ENCODE data around the gene PDE7B. TPM values are rescaled to one million over a fixed set of nuclear protein-coding genes. Genes with fewer than 3 reads are reported as not detected.

PDE7B gene
- total and polyA plus RNA-seq, 9 of the 15 experiments (the other 6 are each of a cell fraction or from before 2014, with no cell fraction given) = 0.01 TPM; not detected in 8

- no peaks in the 10 kb centered on the region for H3K36me3 ChIP-seq (ENCODE audit: control insufficient read depth, insufficient read depth, low read length)
- H3K4me1 ChIP-seq (replicated peaks in 1 of 2; ENCODE audit: control insufficient read depth in 2 of 2, insufficient read depth in 2 of 2, low read length in 2 of 2) = no peaks in the 10 kb centered on the region
- no peak overlapping the region for H3K4me3 ChIP-seq
- no TSS peak for BruUV-seq (replicated peaks)
- no peak for FAIRE-seq
- ChIA-PET POLR2A (interaction anchor here (0.7 kb wide), 1 partner anchor 19 kb away, joined by 3 read pairs; no protein-coding TSS in a partner anchor), CTCF (ENCODE audit: low intra/inter-chr PET ratio) (no interaction called here)
- no peaks in the 10 kb centered on the region for H3K9me1 ChIP-seq (ENCODE audit: control insufficient read depth, insufficient read depth, low read length)
- intact Hi-C loops (cut with micrococcal nuclease) = no loop called here
- no peak overlapping the region for H3K27ac ChIP-seq (ENCODE audit: extremely low read depth, low read depth, low read length)
- peaks cover 2 to 9% of the 10 kb centered on the region in 2 experiments; a peak in 3 of 5 replicates for H3K27me3 ChIP-seq (ENCODE audit: control insufficient read depth in 2 of 2, insufficient read depth in 2 of 2, low read length in 2 of 2)
- H3K4me2 ChIP-seq (ENCODE audit: insufficient read depth, low read length) = no peak overlapping the region
- H3K79me2 ChIP-seq (ENCODE audit: control insufficient read depth, insufficient read depth, low read length) = no peaks in the 10 kb centered on the region
- no peak for ATAC-seq
- no peaks in the 10 kb centered on the region for H4K20me1 ChIP-seq (replicated peaks; ENCODE audit: control insufficient read depth, insufficient read depth, low read length)
- TF ChIP-seq EGR1 (conservative IDR thresholded peaks at IDR 0.05) (no peak), HDAC6 (IDR thresholded peaks at IDR 0.05; ENCODE audit: low read depth, low read length) (no peak), FOXK2 (conservative IDR thresholded peaks at IDR 0.05 in 1 of 2, IDR thresholded peaks at IDR 0.05 in 1 of 2; ENCODE audit: low read depth in 2 of 2) (no peak), RFX5 (IDR thresholded peaks at IDR 0.05; ENCODE audit: low read depth, low read length) (no peak), ZMIZ1 (IDR thresholded peaks at IDR 0.05; ENCODE audit: low read depth in 2 of 2, low read length in 2 of 2) (no peak), SREBF1 (IDR thresholded peaks at IDR 0.05; ENCODE audit: borderline replicate concordance, low read depth, low read length) (no peak), THAP7 (CRISPR knock-in tag; IDR thresholded peaks at IDR 0.05) (no peak), ZNF23 (CRISPR knock-in tag; IDR thresholded peaks at IDR 0.05) (no peak), E2F8 (IDR thresholded peaks at IDR 0.05; ENCODE audit: low read depth, partially characterized antibody) (no peak), SRSF1 (IDR thresholded peaks at IDR 0.05; ENCODE audit: low read depth, low read length) (no peak), NKRF (IDR thresholded peaks at IDR 0.05; ENCODE audit: borderline replicate concordance) (no peak), TRIM24 (IDR thresholded peaks at IDR 0.05) (no peak)
- WGBS (ENCODE audit: insufficient coverage, low coverage, missing lambda C conversion rate) = 0% methylated on average over 8 of the region's 8 CpGs
- H3K9ac ChIP-seq (ENCODE audit: insufficient read depth in 1 of 2, low read depth in 2 of 2, low read length in 2 of 2) = no peak overlapping the region
- DNase-seq (ENCODE audit: extremely low read depth in 1 of 4, low spot score in 3 of 4) = no peak
- in situ Hi-C loops (cut with MboI) = no loop called here
- no peaks in the 10 kb centered on the region for H3K9me3 ChIP-seq (replicated peaks; ENCODE audit: control insufficient read depth, insufficient read depth, low read depth, low read length)
- no peak overlapping the region for H2AFZ ChIP-seq (ENCODE audit: low read depth, low read length)
Measured at GRCh38 chr6:136086686-136087085, 235.2 kb downstream of the PDE7B start.
